ENCODE measurements around the gene PRDX1.
"Not testable (repeated sequence)": the region's sequence is repeated elsewhere in the genome, so short reads cannot be mapped to it uniquely, and the experiment has no call there.

Gene PRDX1

GRCh38 chr1:45498279-45498678 is 23.4 kb downstream of the PRDX1 start:
- H3K9ac ChIP-seq (ENCODE audit: low read depth, low read length): no peak overlapping the region
- H3K27me3 ChIP-seq (ENCODE audit: insufficient read depth, low read length): no peaks in the 10 kb centered on the region

GRCh38 chr1:45493116-45493697 is 28.5 kb downstream of the PRDX1 start:
- H3K36me3 ChIP-seq (ENCODE audit: insufficient read depth, low read depth, low read length): no peaks in the 10 kb centered on the region
- H3K27ac ChIP-seq (ENCODE audit: low read length): no peak overlapping the region
- H3K27me3 ChIP-seq (ENCODE audit: insufficient read depth, low read length): peaks cover 18% of the 10 kb centered on the region
- no peak overlapping the region for H3K9ac ChIP-seq (ENCODE audit: low read depth, low read length)
- no peaks in the 10 kb centered on the region for H3K9me3 ChIP-seq (ENCODE audit: insufficient read depth, low read depth, low read length)
- no peak overlapping the region for H3K4me3 ChIP-seq (ENCODE audit: low read length)
- H3K4me1 ChIP-seq (ENCODE audit: insufficient read depth, low read length): peaks cover 9% of the 10 kb centered on the region; the same call in 1 of the 2 replicates

More at GRCh38 chr1:45498279-45498678, 23.4 kb downstream of the PRDX1 start:
- no peaks in the 10 kb centered on the region for H3K36me3 ChIP-seq (ENCODE audit: insufficient read depth, low read depth, low read length)
- no peaks in the 10 kb centered on the region for H3K9me3 ChIP-seq (ENCODE audit: insufficient read depth, low read depth, low read length)
- H3K4me1 ChIP-seq (ENCODE audit: insufficient read depth, low read length): peaks cover 8% of the 10 kb centered on the region; the same call in 1 of the 2 replicates
- no peak overlapping the region for H3K27ac ChIP-seq (ENCODE audit: low read length)
- peak overlapping the region; percentile 82; the same call in 1 of the 2 replicates for H3K4me3 ChIP-seq (ENCODE audit: low read length)

GRCh38 chr1:45492691-45493090 is 29.0 kb downstream of the PRDX1 start:
- Histone ChIP-seq H3K4me1 (ENCODE audit: insufficient read depth, low read length) (peaks cover 9% of the 10 kb centered on the region; the same call in 1 of the 2 replicates), H3K4me3 (ENCODE audit: low read length) (no peak overlapping the region), H3K9me3 (ENCODE audit: insufficient read depth, low read depth, low read length) (no peaks in the 10 kb centered on the region), H3K27ac (ENCODE audit: low read length) (no peak overlapping the region), H3K9ac (ENCODE audit: low read depth, low read length) (no peak overlapping the region), H3K36me3 (ENCODE audit: insufficient read depth, low read depth, low read length) (no peaks in the 10 kb centered on the region), H3K27me3 (ENCODE audit: insufficient read depth, low read length) (peaks cover 18% of the 10 kb centered on the region)

GRCh38 chr1:45491487-45492260 is 30.0 kb downstream of the PRDX1 start:
- H3K9me3 ChIP-seq (ENCODE audit: insufficient read depth, low read depth, low read length): no peaks in the 10 kb centered on the region
- H3K27me3 ChIP-seq (ENCODE audit: insufficient read depth, low read length): peaks cover 18% of the 10 kb centered on the region
- peak overlapping the region; percentile 51; the same call in 1 of the 2 replicates for H3K9ac ChIP-seq (ENCODE audit: low read depth, low read length)
- H3K4me3 ChIP-seq (ENCODE audit: low read length): peak overlapping the region; percentile 59
- H3K4me1 ChIP-seq (ENCODE audit: insufficient read depth, low read length): peaks cover 9% of the 10 kb centered on the region; the same call in 1 of the 2 replicates
- peak overlapping the region; percentile 5 for H3K27ac ChIP-seq (ENCODE audit: low read length)
- no peaks in the 10 kb centered on the region for H3K36me3 ChIP-seq (ENCODE audit: insufficient read depth, low read depth, low read length)

- no peaks in the 10 kb centered on the region for H3K36me3 ChIP-seq (ENCODE audit: insufficient read depth, low read depth, low read length)
- H3K4me3 ChIP-seq (ENCODE audit: low read length): peak within 1 kb of the TSS; percentile 71
- H3K27ac ChIP-seq (ENCODE audit: low read length): peak within 1 kb of the TSS; percentile 20
- H3K27me3 ChIP-seq (ENCODE audit: insufficient read depth, low read length): peaks cover 18% of the 10 kb centered on the region
- peak within 1 kb of the TSS; percentile 51 for H3K9ac ChIP-seq (ENCODE audit: low read depth, low read length)
- no peaks in the 10 kb centered on the region for H3K9me3 ChIP-seq (ENCODE audit: insufficient read depth, low read depth, low read length)
- peaks cover 9% of the 10 kb centered on the region; the same call in 1 of the 2 replicates for H3K4me1 ChIP-seq (ENCODE audit: insufficient read depth, low read length)
Measured at GRCh38 chr1:45490626-45491486, 30.8 kb downstream of the PRDX1 start, which contains the start of gene TESK2. Gene TESK2 (minus strand): TSS chr1:45491163. CDS start chr1:45457785, 33,378 bp downstream.

- H3K27ac ChIP-seq (ENCODE audit: low read length): no peak overlapping the region
Measured at GRCh38 chr1:45490121-45490625, 31.5 kb downstream of the PRDX1 start.

GRCh38 chr1:45489379-45489778 is 32.3 kb downstream of the PRDX1 start:
- H3K9me3 ChIP-seq (ENCODE audit: insufficient read depth, low read depth, low read length); H3K4me1 ChIP-seq (ENCODE audit: insufficient read depth, low read length); H3K27ac ChIP-seq (ENCODE audit: low read length); H3K36me3 ChIP-seq (ENCODE audit: insufficient read depth, low read depth, low read length): not testable (repeated sequence)
- Histone ChIP-seq H3K9ac (ENCODE audit: low read depth, low read length) (peak overlapping the region; percentile 50; the same call in 1 of the 2 replicates), H3K4me3 (ENCODE audit: low read length) (peak overlapping the region; percentile 71), H3K27me3 (ENCODE audit: insufficient read depth, low read length) (peaks cover 18% of the 10 kb centered on the region)

More at GRCh38 chr1:45490121-45490625, 31.5 kb downstream of the PRDX1 start:
- peak overlapping the region; percentile 50 for H3K9ac ChIP-seq (ENCODE audit: low read depth, low read length)
- peaks cover 18% of the 10 kb centered on the region for H3K27me3 ChIP-seq (ENCODE audit: insufficient read depth, low read length)
- no peaks in the 10 kb centered on the region for H3K9me3 ChIP-seq (ENCODE audit: insufficient read depth, low read depth, low read length)
- H3K4me3 ChIP-seq (ENCODE audit: low read length): peak overlapping the region; percentile 71
- peaks cover 9% of the 10 kb centered on the region; the same call in 1 of the 2 replicates for H3K4me1 ChIP-seq (ENCODE audit: insufficient read depth, low read length)
- no peaks in the 10 kb centered on the region for H3K36me3 ChIP-seq (ENCODE audit: insufficient read depth, low read depth, low read length)

GRCh38 chr1:45488666-45489377 is 32.9 kb downstream of the PRDX1 start:
- H3K9ac ChIP-seq (ENCODE audit: low read depth, low read length): no peak overlapping the region
- H3K4me1 ChIP-seq (ENCODE audit: insufficient read depth, low read length): peaks cover 9% of the 10 kb centered on the region; the same call in 1 of the 2 replicates
- no peaks in the 10 kb centered on the region for H3K36me3 ChIP-seq (ENCODE audit: insufficient read depth, low read depth, low read length)
- H3K4me3 ChIP-seq (ENCODE audit: low read length): peak overlapping the region; percentile 71; the same call in 1 of the 2 replicates
- H3K27ac ChIP-seq (ENCODE audit: low read length): no peak overlapping the region
- no peaks in the 10 kb centered on the region for H3K9me3 ChIP-seq (ENCODE audit: insufficient read depth, low read depth, low read length)
- H3K27me3 ChIP-seq (ENCODE audit: insufficient read depth, low read length): peaks cover 18% of the 10 kb centered on the region

GRCh38 chr1:45485949-45486348 is 35.7 kb downstream of the PRDX1 start:
- Histone ChIP-seq H3K27ac (ENCODE audit: low read length) (no peak overlapping the region), H3K36me3 (ENCODE audit: insufficient read depth, low read depth, low read length) (no peaks in the 10 kb centered on the region), H3K9ac (ENCODE audit: low read depth, low read length) (no peak overlapping the region), H3K4me1 (ENCODE audit: insufficient read depth, low read length) (peaks cover 9% of the 10 kb centered on the region; the same call in 1 of the 2 replicates), H3K27me3 (ENCODE audit: insufficient read depth, low read length) (peaks cover 18% of the 10 kb centered on the region), H3K4me3 (ENCODE audit: low read length) (no peak overlapping the region), H3K9me3 (ENCODE audit: insufficient read depth, low read depth, low read length) (no peaks in the 10 kb centered on the region)

GRCh38 chr1:45479039-45479748 is 42.5 kb downstream of the PRDX1 start:
- H3K27ac ChIP-seq (ENCODE audit: low read length): no peak overlapping the region
- no peaks in the 10 kb centered on the region for H3K9me3 ChIP-seq (ENCODE audit: insufficient read depth, low read depth, low read length)
- no peaks in the 10 kb centered on the region for H3K4me1 ChIP-seq (ENCODE audit: insufficient read depth, low read length)
- H3K36me3 ChIP-seq (ENCODE audit: insufficient read depth, low read depth, low read length): no peaks in the 10 kb centered on the region
- H3K27me3 ChIP-seq (ENCODE audit: insufficient read depth, low read length): no peaks in the 10 kb centered on the region
- H3K4me3 ChIP-seq (ENCODE audit: low read length): no peak overlapping the region
- no peak overlapping the region for H3K9ac ChIP-seq (ENCODE audit: low read depth, low read length)
